Measurements from ENCODE around the gene NSL1. TPM values are rescaled to one million over a fixed set of nuclear protein-coding genes. Genes with fewer than 3 reads are reported as not detected.
"Not testable (repeated sequence)": the region's sequence is repeated elsewhere in the genome, so short reads cannot be mapped to it uniquely, and the experiment has no call there.

Gene NSL1
- total RNA-seq, 1 experiment from 2014 or later, result 19.4 TPM

DNA sequence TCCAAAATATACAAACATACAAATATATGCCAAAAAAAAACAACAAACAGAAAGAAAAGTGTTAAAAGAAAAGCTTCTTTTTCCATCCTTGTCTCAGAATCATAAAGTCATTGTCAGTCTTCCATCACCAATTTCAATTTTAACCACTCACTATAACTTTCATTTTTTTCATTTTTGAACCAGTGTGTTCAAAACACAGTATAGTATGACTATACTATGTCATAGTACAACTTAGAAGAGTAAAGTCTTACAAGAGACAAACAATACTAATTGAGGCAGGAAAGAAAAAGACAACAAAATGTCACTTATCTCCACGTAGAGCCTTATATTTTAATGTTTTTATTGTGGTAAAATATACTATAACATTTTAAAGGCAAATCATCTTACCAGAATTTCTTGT, 7.6 kb downstream of the NSL1 start:
- DNase-seq (ENCODE audit: low spot score), result no peak

- DNase-seq (ENCODE audit: low spot score), result peak; percentile 64
These were observed 9.0 kb downstream of the NSL1 start for GRCh38 chr1:212782422-212783154.

DNA sequence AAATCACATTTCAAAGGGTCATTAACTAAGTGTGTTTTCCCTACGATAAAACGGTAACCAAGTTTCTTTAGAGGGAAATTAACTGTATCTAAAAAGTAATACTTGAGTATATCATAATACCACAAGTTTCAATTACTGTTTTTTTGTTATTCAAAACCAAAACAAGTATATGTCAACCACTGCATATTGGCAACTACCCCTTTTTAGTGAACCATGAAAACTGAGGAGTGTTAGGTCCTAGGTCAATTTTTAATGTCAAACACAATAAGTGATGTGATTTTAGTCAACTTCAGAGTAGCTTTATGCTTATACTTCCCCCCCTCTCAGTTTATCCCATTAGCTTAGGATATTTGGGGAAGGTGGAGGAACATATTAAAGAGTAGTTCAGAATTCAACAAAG, 10.4 kb downstream of the NSL1 start:
- no peak for DNase-seq (ENCODE audit: low spot score)

GRCh38 chr1:212780759-212781158, 10.8 kb downstream of the NSL1 start:
- DNase-seq (ENCODE audit: low spot score), result no peak

GRCh38 chr1:212779086-212779485, 12.5 kb downstream of the NSL1 start:
- not testable (repeated sequence) for DNase-seq (ENCODE audit: low spot score)

DNA sequence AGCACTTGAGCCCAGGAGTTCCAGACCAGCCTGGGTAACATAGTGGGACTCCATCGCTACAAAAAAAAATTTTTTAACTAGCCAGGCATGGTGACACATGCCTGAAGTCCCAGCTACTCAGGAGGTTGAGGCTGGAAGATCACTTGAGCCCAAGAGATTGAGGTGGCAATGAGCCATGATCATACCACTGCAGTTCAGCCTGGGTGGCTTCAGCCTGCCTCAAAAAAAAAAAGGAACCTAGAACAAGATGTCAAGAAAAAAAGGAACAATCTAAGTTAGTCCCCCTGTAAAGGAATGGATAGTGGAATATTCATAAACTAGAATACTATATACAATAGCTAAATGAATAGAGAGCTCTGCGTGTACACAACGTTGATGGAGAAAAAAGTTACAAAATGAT, 14.4 kb downstream of the NSL1 start:
- DNase-seq (ENCODE audit: low spot score), result no peak

DNA sequence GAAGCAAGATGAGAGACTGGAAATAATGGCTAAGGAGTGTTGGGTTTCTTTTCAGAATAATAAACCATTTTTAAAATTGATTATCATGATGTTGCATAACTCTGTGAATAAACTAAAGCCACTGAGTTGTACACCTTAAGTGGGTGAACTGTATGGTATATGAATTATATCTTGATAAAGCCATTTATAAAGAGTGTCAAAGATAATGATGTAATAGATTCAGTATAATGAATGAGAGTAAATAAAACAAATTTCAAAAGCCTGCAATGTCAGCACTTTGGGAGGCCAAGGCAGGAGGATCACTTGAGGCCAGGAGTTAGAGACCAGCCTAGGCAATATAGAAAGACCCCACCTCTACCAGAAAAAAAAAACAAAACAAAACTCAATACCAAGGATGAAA, 16.3 kb downstream of the NSL1 start:
- DNase-seq (ENCODE audit: low spot score), result no peak

- no peak for DNase-seq (ENCODE audit: low spot score)
These were observed 17.0 kb downstream of the NSL1 start for GRCh38 chr1:212774584-212774983.

DNA sequence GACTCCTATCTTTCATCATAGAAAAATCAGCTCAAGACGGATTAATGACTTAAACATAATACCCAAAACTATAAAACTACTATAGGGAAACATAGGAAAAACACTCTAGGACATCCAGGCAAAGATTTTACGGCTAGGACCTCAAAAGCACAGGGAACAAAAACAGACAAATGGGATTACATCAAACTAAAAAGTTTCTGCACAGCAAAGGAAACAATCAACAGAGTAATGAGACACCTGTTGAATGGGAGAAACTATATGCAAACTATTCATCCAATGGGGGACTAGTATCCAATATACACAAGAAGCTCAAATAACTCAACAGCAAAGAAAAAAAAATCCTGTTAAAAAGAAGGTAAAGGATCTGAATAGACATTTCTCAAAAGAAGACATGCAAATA, 18.6 kb downstream of the NSL1 start:
- DNase-seq (ENCODE audit: low spot score), result no peak

DNA sequence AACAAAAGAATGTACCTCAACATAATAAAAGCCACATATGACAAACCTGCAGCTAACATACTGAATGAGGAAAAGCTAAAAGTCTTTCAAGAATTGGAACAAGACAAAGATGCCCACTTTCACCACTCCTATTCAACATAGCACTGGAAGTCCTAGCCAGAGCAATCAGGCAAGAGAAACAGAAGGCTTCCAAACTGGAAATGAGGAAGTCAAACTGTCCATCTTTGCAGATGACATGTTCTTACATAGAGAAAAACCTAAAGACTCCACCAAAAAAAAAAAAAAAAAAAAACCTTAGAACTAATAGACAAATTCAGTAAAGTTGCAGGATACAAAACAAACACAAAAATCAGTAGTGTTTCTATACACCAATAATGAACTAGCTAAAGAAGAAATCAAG, 20.2 kb downstream of the NSL1 start:
- no peak for DNase-seq (ENCODE audit: low spot score)

GRCh38 chr1:212769459-212770167, 22.0 kb downstream of the NSL1 start:
- no peak for DNase-seq (ENCODE audit: low spot score)

DNA sequence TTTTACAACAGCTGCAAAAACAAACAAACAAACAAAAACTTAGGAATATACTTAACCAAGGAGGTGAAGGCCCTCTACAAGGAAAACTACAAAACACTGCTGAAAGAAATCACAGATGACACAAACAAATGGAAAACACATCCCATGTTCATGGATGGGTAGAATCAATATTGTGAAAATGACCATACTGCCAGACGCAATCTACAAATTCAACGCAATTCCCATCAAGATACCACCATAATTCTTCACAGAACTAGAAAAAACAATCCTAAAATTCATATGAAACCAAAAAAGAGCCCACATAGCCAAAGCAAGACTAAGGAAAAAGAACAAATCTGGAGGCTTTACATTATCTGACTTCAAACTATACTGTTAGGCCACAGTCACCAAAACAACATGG, 24.8 kb downstream of the NSL1 start:
- not testable (repeated sequence) for DNase-seq (ENCODE audit: low spot score)

GRCh38 chr1:212764718-212765281, 26.8 kb downstream of the NSL1 start:
- not testable (repeated sequence) for DNase-seq (ENCODE audit: low spot score)

- no peak for DNase-seq (ENCODE audit: low spot score)
These were observed 28.7 kb downstream of the NSL1 start for GRCh38 chr1:212762839-212763238.

DNA sequence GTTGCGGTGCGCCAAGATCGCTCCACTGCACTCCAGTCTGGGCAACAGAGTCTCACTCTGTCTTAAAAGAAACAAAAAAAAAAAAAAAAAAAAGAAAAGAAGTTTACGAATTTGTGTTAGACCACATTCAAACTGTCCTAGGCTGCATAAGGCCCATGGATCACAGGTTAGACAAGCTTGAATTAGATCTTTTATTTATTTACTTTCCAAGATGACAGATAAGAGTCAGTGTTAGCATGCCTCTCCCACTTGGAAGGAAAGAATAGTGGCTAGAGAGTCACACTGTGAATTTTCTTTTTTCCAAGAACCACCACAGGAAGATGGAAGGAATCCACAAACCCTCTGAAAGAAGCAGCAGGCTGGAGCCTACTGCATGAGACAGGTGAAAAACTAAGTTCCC, 29.3 kb downstream of the NSL1 start:
- DNase-seq (ENCODE audit: low spot score), result no peak

DNA sequence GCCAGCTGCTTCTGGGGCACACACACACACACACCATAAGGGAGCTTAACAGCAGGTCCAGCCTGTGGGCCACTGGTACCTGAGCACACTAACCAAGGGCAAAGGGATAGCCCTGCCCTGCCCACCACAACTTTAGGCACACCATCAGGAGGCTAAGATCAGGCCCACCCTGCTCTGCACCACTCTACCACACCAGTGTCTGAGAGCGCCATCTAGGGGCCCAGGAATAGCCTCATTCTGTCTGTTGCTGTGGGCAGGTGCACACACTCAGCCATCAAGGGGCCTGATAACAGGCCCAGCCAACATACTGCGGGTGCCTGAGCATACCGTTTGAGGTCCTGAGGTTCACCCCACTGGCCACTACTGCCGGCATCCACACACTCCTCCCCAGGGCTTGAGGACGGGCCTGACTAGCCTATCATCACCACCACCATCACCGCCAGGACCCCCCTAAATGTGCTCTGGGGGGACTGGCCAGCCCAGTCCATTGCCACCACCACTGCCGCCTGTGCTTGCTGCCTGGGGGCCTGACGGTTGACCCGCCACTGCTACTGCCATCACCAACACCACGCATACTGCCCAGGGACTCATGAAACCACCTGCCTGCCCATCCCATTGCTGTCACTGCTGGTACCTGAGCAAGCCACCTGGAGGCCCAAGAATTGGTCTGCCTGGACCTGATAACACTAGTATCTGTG, 31.3 kb downstream of the NSL1 start:
- DNase-seq (ENCODE audit: low spot score), result no peak

DNA sequence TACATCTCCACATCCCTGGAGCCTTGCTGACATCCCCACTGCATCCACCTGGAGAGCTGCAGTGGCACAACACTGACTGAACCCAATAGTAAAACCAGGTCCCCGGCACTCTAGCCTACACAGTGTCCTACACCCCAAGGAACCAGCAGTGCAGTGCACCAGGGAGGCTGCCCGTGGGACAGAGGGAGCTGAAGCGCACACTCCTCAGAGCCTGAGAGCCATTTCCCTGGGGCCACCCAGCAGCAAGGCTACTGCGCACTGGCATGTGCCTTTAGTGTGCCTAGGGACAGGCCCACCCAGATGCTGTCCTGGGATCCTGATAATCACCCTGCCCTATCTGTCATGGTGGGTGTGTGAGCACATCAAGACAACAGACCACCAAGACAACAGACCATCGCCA, 31.9 kb downstream of the NSL1 start:
- no peak for DNase-seq (ENCODE audit: low spot score)

GRCh38 chr1:212754680-212755079, 36.9 kb downstream of the NSL1 start:
- no peak for DNase-seq (ENCODE audit: low spot score)

DNA sequence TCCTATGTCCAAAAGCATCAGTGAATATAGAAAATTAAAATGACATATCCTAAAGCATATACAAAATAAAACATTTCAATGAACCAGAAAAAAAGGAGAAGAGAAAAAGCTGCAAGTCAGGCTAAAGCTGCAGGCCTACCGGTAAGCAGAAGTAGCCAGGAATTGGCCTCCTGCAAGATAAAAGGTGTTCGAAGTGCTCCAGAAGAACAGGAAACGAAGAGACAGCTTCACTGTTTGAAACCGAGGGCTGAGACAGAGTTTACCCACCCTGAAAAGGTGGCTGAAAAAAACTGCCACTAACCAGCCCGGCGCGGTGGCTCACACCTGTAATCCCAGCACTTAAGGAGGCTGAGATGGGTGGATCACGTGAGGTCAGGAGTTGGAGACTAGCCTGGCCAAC, 37.4 kb downstream of the NSL1 start:
- no peak for DNase-seq (ENCODE audit: low spot score)

DNA sequence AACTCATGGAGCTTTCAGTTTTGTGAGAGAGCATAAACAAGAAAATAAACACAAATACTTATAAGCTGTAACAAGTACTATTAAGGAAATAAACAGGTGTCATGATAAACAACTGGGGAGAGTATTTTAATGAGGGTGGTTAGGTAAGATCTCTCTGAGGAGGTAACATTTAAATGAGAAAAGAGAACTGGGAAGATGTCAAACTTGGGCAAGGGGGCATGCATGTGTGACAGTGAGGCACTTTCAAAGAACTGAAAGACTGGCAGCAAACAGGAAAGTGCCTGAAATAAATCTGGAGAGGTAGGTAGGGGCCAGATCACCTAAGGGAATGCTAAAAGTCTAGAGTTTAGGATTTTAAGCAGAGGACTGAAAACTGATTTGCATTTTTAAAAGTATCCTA, 37.8 kb downstream of the NSL1 start:
- no peak for DNase-seq (ENCODE audit: low spot score)

GRCh38 chr1:212752934-212753497, 38.6 kb downstream of the NSL1 start:
- DNase-seq (ENCODE audit: low spot score), result no peak
